GM21529 (cell line): ENCODE data around the gene CTRB1.

ENCODE experiments used
- ATAC-seq: cut with Tn5 transposase; IDR thresholded peaks from one replicate; pipeline ENCODE4 v1.9.1; 2021; ENCODE audit not compliant: unreplicated experiment

CTRB1 gene

GRCh38 chr16:75218256-75219076 is at the start of gene CTRB1:
Gene CTRB1, plus strand, starts transcription at chr16:75218988. Its CDS starts 20 bp downstream, at chr16:75219008.
- ATAC-seq: peak; percentile 73

- no peak for ATAC-seq
Observed at GRCh38 chr16:75169899-75170405, 48.8 kb upstream of the CTRB1 start.

- no peak for ATAC-seq
Observed at GRCh38 chr16:75172578-75172977, 46.2 kb upstream of the CTRB1 start.

- no peak for ATAC-seq
Observed at GRCh38 chr16:75175074-75175473, 43.7 kb upstream of the CTRB1 start.

- ATAC-seq: no peak
Observed at GRCh38 chr16:75176926-75177325, 41.9 kb upstream of the CTRB1 start.

- ATAC-seq: no peak
Observed at GRCh38 chr16:75179208-75179607, 39.6 kb upstream of the CTRB1 start.

- ATAC-seq: no peak
Observed at GRCh38 chr16:75181630-75182029, 37.2 kb upstream of the CTRB1 start.

GRCh38 chr16:75188832-75189477 is 29.8 kb upstream of the CTRB1 start:
- ATAC-seq: no peak

- ATAC-seq: no peak
Observed at GRCh38 chr16:75189638-75190245, 29.0 kb upstream of the CTRB1 start.

- no peak for ATAC-seq
Observed at GRCh38 chr16:75192606-75193264, 26.1 kb upstream of the CTRB1 start.

- ATAC-seq: no peak
Observed at GRCh38 chr16:75193265-75193650, 25.5 kb upstream of the CTRB1 start.

- no peak for ATAC-seq
Observed at GRCh38 chr16:75193730-75194444, 24.9 kb upstream of the CTRB1 start.

- ATAC-seq: no peak
Observed at GRCh38 chr16:75195811-75196790, 22.7 kb upstream of the CTRB1 start.

GRCh38 chr16:75196836-75197235 is 22.0 kb upstream of the CTRB1 start:
- no peak for ATAC-seq

- ATAC-seq: no peak
Observed at GRCh38 chr16:75197522-75198134, 21.2 kb upstream of the CTRB1 start.

- no peak for ATAC-seq
Observed at GRCh38 chr16:75198135-75198600, 20.6 kb upstream of the CTRB1 start.

- no peak for ATAC-seq
Observed at GRCh38 chr16:75202069-75202590, 16.7 kb upstream of the CTRB1 start.

GRCh38 chr16:75203096-75203495 is 15.7 kb upstream of the CTRB1 start:
- ATAC-seq: no peak
